Measurements from ENCODE around the gene FGF21.

Gene FGF21

DNA sequence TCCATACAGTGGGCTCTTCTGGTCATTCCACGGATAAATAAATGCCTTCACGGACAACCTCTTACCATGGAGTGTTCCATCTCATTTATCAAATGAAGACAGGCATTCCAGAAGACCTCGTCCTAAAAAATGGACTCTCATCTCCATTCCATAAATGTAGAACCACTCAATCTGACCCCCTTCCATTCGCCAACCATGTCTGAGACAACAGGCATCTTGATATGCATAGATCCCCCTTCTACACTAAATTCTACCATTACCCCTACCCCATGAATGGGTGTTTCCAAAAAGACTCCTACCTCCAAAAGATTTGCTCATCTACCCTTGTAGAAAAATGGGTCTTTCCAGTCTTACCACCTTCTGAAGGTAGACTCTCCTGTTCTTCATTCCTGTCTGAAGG, 23.9 kb upstream of the FGF21 start:
- no peak for DNase-seq

DNA sequence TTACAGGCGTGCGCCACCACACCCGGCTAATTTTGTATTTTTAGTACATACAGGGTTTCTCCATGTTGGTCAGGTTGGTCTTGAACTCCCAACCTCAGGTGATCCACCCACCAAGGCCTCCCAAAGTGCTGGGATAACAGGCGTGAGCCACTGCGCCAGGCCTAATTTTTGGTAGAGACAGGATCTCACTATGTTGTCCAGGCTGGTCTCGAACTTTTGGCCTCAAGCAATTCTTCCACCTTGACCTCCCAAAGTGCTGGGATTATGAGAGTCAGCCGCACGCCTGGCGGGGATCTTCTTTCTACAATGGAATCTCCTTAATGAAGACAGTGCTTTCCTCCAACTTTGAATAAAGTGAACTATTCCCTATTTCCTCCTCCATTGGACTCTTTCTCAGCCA, 20.7 kb upstream of the FGF21 start:
- no peak for DNase-seq

DNA sequence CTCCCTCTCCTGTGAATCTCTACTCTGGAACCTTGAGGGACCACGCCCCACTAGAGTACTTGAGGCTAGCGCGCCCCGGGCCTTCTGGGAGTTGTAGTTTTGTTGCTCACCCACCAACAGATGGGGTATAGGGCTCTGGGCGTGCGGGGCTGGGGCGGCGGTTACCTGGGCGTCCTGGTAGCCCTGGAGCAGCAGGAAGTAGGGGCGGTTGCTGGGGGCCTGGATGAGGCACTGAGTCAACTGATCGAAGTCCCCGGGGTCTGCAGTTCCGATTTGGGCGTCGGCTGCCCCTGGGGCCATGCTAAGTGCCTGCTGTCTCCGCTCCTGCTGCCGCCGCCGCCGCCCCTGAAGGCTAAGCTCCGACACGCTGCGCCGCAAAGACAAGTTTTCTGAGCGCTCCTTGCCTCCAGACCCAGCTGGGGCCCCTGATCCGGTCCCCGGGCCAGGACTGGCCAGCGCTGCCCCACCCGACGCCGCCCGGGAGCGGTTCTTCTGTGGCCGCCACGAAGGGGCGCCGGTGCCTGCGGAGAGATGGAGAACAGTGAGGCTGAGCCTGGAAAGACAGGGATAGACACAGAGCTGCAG, 20.2 kb upstream of the FGF21 start:
- DNase-seq: peak; percentile 74

DNA sequence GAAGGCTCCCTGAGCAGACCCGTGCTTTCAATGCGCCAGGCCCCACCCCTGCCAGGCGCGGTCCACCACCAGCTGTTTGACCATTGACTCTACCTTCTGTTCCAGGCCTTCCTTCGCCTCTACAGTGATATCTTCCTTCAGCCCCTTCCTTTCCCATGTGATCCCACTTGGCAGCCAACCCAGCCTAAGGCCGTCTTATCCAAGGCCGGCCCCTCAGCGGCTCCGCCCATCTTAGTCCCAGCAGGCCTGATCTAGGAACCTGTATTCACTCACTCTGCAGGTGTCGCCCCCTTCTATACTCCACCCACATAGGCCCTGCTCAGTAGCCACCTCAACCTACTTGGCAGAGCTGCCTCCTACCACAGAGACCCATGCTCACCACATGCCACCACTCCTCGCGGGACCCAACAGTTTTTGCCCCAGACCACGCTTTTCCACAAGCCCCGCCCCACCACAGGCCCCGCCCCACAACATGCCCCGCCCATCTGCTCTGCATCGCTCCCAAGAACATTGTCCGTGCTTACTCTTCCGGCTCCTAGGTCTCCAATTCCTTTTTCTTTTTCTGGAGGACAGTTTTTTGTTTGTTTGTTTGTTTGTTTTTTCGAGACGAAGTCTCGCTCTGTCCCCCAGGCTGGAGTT, 17.8 kb upstream of the FGF21 start:
- peak; percentile 11 for DNase-seq

DNA sequence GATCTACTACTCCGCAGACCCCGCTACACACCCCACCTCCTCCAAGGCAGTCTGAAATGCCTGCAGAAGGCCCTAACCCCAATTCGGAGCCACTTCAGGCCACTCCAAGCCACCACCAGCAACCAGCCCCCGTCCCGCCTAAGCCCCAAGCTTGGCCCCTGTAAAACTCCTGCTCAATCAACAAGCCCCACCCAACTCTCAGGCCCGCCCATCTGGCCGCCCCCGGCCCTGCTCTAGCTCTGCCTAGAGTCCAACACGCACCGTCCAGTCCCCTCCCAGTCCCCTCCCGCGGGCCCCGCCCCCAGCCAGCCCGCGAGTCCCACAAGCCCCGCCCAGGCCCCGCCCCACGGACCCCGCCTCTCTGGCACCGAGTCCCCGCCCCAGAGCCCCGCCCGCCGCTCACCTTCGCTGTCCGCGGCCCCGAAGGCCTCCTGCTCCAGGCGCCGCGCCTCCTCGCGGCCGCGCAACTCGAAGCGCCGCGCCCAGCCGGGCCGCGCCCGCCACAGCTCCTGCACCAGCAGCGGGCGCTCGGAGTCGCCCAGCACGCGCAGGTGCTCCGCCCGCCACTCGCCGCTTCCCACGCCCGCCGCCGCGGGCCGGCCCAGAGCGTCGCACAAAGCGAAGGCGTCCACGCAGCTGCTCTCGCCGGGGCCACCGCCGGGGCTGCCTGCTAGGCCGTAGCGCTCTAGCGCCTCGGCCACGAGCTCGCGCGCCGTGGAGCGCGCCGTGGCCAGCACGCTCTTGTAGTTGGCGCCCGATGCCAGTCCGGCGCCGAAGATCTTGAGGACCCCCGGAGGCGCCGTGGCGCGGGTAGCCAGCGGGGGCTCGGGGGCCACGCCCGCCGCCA, 16.5 kb upstream of the FGF21 start:
- peak; percentile 87 for DNase-seq

DNA sequence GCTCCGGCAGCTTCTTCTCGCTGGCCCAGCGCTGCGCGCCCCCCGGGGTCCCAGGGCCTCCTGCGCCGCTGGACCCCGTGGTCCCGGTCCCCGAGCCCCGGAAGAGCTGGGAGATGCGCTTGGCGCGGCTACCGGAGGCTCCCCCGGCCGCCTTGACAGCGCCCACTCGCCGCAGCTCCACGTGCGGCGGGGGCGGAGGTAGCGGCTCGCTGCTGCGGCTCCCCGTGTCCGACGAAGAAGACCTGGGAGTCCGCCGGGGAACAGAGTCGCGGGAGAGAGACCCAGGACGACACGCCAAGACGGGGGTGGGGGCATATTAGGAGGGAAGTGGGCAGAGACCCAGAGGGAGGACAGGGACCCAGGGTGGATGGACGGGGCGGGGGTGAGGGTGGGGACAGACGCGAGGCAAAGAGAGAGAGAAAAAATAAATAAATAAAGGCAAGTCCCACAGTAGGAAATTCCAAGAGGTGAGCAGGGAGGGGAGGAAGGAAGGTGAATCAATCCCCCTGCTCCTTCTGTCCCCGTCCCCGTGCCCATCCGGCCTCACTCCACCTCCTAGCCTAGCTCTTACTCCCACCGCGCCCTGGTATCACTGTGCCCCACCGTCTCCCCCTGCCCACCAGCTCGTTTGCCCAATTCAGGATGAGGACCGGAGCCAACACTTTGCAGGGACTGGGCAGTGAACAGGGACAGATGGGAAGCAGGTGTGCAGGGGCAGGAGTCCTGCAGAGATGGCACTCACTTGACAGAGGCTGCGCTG, 15.7 kb upstream of the FGF21 start:
- DNase-seq: peak; percentile 64

DNA sequence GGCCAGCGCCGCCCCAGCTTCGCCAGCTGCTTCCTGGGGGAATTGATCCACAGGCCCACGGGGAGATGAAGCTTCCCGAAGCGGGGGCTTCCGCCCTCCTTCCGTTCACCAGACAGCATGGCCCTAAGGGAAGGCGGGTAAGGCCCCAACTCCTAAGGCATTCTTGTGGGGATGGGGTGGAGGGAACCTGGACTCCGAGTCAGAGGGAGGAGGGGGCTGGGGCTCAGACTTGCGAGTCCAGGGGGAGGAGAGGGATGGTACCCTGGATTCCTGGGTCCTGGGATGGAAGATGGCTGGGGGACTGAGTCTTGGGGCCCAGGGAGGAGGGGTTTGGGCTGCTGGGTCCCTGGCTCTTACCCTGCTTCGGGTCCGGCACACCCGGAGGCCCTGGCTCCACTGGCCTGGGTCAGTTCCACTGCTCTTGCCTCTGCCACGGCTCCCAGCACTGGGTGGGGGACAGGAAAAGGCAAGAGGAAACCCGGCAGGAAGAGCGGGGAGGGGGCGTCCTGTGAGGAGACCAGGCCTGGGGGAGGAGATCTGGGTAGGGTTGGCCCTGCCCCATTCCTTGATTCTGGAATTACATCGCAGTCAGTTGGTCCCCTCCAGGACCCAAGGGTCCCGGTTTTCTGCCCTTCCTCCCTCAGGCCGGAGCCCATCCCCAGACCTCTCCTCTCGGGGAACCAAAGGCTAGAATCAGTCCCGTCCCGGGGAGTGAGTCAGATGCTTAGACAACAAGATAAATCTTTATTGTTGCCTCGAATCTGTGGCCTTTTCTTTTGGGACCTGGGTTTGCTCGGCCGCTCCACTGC, 15.0 kb upstream of the FGF21 start, which contains the start of gene RASIP1:
RASIP1 (minus strand) TSS at position 447 of the 809 bp plus-strand sequence; CDS start at position 119, 328 bp downstream.
- no peak for DNase-seq

DNA sequence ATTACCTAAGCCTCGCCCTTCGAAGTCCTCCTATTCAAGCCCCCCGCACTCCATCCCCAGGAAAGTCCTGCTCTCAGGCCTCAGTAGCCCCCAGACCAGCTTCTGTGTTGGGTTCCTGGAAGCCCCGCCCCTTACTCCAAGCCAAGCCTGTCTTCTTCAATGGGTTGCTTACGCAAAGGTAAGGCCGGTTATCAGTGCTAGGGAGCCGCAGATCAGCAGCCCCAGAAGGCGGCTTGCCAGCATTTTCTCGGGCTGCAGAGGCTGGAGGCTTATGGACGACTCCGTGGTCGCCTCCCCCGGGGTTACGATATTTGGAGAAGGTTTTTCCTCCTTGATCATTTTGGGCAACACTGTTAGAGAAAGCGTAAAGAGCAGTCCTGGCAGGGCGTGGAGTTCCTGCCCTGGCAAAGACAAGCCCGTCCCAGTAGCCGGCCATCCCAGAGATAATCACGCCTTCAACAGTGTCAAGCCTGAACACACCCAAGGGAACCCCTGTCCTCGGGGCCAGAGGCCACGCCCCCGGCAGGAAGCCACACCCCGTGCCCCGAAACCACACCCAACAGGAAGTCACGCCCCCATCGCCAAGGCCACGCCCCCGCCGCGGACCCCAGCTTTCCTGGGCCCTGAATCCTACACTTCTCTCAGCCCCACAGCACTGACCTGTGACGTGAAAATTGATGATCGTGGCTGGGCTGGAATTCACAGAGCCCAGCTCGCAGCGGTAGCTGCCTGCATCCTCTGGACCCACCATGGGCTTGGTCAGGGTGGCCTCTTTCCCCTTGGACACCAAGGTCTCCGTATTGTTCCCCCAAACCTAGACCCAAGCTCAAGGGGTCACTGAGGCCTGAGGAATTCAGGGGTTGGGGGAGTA, 14.0 kb upstream of the FGF21 start:
- DNase-seq: no peak

DNA sequence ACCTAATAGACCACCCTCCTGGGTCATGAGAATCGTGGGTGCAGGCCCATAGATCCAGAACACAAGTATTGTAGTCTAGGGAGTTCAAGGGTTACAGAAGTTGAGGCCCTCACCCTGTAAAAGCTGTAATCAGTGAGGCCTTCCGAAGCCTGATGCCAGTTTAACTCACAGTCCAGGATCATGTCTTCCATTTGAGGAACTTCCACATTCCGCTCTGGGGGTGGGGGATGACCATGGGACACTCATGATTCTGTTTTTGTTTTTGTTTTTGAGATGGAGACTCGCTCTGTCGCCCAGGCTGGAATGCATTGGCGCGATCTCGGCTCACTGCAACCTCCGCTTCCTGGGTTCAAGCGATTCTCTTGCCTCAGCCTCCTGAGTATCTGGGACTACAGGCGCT, 13.2 kb upstream of the FGF21 start:
- no peak for DNase-seq

DNA sequence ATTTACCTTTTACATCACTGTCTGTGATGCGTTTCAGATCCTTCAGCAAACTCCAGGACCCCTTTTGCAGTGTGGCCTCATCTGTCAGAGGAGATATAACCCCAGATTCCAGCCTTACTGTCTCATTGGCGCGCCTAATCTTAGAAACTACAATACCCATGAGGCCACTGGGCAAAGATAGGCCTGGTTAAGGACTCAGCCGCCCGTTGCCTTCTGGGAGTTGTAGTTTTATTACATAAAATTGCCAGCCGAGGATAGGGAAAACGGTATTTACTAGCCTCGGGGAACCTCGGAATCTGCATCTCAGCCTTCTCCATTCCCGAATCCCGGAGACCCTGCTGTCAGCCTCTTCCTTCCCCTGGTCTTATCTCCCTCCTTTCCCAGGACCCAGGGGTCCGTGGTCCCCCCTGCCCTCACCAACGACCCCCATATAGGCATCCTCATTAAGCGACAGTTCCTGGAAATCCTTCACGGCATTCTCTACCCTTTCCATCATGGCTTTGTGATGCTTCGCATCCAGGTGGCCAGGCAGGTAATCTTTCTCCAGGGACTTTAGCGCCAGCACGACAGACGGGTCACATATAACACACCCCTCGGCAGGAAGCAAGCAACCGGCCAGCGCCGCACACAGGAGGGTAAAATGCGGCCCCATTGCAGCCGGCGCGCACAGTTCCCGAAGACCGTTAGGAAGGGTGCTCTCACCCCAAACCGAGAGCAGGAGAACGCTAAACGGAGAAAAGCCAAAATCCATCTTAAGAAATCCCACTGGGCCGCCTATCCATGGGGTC, 9.9 kb upstream of the FGF21 start:
- DNase-seq: peak; percentile 75

DNA sequence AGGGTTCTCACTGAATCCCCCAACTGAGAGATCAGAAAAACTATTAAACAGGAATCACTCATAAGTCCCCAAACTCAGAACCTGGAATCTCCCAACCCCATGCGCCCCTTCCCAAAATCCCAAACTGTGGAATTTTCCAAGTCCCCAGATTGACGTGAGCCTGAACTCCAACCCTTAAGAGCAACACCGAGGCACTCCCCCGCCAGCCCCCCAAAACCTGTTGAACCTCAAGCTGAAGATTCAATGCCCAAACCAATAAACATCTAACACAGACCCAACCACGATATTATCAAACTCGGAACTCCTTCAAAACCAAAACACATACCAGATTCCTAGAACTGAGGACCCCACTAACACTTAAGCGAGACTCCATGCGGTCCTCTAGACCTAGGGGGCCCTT, 9.2 kb upstream of the FGF21 start:
- no peak for DNase-seq

DNA sequence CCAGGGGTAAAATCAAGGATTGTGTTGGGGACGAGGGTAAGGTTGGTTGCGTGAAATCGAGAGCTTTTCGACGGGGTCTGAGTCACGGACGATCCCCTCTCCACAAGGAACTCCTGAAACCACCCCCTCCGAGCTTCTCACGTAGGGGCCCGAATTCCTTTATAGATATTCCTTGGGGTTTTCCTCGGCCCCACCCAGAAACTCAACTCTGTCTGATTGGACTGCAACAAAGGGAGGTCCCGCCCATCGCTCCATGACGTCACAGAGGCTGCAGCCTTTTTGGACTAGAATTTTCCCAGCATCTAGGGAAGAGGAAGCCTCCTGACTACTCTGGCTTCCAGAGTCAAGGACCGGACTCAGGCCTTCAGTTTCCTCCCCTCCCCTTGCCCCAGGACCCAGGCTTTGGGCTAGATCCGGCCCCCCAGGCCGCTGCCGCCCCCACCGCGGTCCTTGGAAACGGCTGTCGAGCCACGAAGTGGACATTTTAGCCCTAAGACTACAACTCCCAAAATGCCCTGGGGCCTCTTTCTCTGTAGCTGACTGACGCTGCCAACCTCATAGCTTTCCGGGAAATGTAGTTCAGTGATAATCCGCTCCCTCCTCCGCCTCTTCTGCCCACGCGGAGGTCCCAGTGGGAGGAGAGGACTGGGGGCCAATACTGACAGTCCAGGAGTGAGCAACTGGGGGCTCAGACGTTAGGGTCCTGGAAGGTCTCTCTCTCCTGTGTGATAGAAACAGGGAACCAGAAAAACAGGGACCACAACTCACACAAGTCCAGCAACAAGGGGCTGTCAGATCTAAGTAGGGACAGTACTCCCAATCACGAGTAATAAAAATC, 8.4 kb upstream of the FGF21 start, which contains the start of gene IZUMO1:
IZUMO1 (minus strand) TSS at position 172 of the 838 bp plus-strand sequence. CDS start 1,050 bp downstream, outside the sequence.
- DNase-seq: no peak

DNA sequence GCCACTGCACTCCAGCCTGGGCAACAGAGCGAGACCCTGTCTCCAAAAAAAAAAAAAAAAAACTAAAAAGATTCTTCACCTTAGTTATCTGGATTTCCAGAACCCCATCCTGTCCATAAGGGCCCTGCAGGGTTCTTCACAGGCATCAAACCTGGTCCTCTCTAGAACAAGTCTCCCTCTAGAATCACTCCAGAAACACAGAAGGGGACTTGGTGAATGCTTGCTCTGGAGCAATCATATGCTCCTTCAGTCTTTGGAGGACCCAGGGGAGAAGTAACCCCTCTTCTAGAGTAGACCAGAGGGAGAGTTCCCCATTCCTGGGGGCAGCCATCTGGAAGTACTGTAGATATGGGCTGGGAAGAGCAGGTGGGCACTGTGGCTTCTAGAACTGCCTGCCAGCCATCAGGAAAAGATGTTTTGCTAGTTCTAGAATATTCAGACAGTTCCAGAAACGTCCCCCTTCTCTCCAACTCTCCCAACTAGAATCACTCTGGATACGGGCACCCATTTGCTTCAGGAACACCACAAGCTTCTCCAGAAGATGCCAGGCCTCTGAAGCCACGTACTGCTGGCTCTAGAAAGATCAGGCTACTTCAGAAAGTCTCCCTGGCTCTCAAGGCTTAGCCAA, 5.6 kb upstream of the FGF21 start:
- no peak for DNase-seq

DNA sequence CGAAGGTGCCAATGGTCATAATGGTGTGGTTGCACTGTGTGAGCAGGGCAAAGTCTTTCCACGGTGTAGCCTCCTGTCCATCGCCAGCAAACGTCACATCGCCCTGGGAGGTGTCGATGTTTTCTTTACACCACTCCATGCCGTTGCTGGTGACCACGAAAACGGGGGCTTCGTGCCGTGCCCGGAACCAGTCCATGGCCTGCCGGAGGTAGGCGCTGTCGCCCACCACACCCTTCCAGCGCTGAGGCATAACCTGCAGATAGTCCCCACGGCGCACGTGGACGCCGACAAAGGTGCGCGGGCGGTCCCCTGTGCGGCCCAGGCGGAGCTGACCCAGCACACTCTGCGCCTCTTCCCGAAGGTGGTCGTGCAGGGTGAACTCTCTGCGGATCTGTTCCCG, 5.0 kb upstream of the FGF21 start:
- no peak for DNase-seq

DNA sequence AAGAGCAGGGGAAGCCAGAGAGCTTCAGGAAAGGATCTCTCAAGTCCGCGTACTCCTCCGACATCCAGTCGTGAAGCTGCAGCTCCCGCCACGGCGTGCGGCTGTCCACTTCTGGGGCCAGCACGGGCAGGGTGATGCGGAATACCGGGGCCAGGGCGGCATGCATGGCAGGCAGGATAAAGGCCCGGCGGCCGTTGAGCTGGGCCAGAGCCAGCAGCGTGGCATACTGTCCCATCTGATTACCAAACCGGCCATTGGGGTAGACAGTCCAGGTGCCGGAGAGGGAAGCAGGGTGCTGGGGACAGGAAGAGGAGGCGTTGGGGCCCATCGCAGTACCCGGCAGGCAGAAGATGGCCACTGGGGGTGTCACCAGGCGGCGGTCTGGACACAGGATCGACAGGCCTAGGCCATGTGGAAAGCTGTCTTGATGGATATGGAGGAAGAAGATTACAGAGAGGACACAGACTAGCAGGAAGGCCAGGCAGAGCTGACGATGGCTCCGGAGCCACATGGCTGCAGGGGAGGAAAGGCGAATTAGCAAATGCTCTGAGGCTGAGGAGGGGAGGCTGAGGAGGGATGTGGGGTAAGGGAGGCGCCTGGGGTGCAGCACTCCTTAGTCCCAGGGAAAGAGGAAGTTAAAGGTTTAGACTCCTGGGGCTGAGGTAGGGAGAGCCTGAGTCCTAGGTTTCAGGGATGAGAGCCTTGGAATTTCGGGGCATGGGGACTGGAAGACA, 4.4 kb upstream of the FGF21 start:
- DNase-seq: no peak

DNA sequence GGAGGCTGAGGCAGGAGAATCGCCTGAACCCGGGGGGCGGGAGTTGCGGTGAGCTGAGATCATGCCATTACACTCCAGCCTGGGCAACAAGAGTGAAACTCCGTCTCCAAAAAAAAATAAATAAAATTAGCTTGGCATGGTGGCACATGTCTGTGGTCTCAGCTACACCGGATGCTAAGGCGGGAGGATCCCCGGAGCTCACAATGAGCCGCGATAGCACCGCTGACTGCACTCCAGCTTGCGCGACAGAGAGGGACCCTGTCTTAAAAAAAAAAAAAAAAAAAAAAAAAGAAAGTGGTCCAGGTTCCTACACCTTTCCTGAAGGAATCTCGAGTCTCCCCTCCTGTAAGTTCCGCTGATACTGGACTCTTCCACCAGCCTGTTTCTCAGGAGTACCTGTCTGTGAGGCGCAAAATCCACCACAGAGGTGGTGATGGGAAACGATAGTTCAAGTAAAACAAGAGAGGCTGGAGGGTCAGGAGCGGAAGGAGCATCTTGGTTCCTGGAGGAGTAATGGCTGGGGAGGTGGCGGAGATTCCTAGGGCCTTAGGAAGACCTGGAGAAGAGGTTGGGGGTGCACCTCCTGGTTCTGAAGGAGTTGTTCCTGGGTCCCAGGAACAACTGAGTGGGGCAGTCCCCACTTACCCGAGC, 3.4 kb upstream of the FGF21 start:
- peak; percentile 53 for DNase-seq

DNA sequence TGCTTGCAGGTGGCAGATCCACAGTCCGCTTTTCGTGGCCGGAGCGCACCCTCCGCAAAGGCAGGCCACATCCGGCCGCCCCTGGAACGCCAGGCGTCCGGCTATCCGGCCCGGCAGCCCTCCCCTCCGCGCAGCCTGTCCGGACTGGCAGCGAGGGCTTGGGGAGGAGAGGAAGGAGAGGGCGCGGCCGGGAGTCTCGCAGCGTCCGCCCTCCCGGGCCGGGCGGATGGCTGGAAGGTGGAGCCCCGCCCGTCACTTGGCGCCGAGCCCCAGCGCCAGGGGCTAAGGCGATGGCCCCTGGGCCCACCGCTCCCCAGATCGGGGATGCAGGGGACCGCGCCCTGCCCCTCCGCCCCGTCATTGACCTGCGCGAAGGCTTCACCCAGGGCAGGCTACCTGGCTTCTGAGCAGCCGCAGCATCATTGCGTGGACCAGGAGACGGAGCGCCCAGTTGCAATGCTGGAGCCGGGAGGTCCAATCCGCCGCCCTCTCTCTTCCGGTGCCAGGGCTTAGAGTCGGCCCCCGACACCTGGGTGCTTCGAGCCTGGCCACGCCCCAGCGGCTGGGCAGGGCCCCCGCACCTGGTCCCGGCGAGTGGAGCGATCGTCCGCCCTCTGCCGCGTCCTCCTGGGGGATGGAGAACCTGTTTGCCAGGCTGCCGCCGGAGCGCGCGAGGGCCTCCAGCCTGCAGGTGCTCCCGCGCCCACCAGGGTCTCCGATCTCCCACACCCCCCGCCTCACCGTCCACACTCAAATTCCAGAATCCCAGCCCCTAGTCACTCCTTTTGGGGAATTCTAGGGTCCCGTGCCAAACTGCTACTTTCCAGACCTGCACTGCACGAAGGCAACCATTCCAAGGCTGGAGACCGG, 2.6 kb upstream of the FGF21 start, which contains the start of gene FUT1:
FUT1 (minus strand) TSS at position 146 of the 870 bp plus-strand sequence. CDS start 1,360 bp downstream, outside the sequence.
- peak; percentile 96 for DNase-seq

Measured in NCI-H2171 treated with DMSO at 0.1 percent for 48 hours (cell line).